ENCODE results near the gene PERM1. TPM values are rescaled to one million over a fixed set of nuclear protein-coding genes. Genes with fewer than 3 reads are reported as not detected.

PERM1 gene
- total and polyA plus RNA-seq, 9 of the 15 experiments (the other 6 are each of a cell fraction or from before 2014, with no cell fraction given), result not detected

- TF ChIP-seq USF1 (CRISPR knock-in tag; IDR thresholded peaks at IDR 0.05) (no peak), ZSCAN29 (IDR thresholded peaks at IDR 0.05) (no peak), ZNF23 (CRISPR knock-in tag; IDR thresholded peaks at IDR 0.05) (no peak), REST (IDR thresholded peaks at IDR 0.05; ENCODE audit: borderline replicate concordance) (no peak), REST (CRISPR knock-in tag; IDR thresholded peaks at IDR 0.05; ENCODE audit: low read depth) (no peak), CBX1 (IDR thresholded peaks at IDR 0.05; ENCODE audit: low read depth) (no peak), EP300 (IDR thresholded peaks at IDR 0.05; ENCODE audit: low read length) (no peak), ZNF408 (CRISPR knock-in tag; IDR thresholded peaks at IDR 0.05; ENCODE audit: low read depth) (no peak), ATF1 (CRISPR knock-in tag; IDR thresholded peaks at IDR 0.05) (no peak), ATF1 (tag; IDR thresholded peaks at IDR 0.05) (no peak)
Observed at GRCh38 chr1:1024771-1025699, 43.1 kb upstream of the PERM1 start (continued).

Data from K562 (cell line).